GM19240 (cell line): ENCODE data around the gene KRT26.
"Not testable (repeated sequence)": the region's sequence is repeated elsewhere in the genome, so short reads cannot be mapped to it uniquely, and the experiment has no call there.

ENCODE experiments used
- DNase-seq: peaks from one replicate; pipeline ENCODE4 v3.0.0; 2011; ENCODE audit warnings: low spot score; ENCODE audit not compliant: insufficient read length

Gene KRT26

DNA sequence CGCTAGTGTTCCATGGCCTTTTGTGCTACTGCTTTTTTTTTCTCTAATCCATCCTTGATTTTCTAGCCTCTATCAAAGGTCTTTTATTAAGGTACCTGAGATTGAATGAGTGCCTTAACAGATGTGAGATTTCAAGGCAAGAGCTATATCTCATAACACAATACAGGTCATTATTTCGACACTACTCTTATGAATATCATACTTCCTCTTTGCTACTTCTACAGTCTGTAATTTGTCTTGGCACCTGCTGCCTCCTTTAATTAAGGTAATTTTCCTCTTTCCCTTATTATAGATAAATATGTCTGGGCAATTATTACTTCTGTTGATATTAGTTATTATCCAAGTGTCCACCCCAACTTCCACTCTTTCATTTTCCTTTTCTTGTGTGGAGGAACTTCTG is 22.5 kb upstream of the KRT26 start:
- DNase-seq = no peak

DNA sequence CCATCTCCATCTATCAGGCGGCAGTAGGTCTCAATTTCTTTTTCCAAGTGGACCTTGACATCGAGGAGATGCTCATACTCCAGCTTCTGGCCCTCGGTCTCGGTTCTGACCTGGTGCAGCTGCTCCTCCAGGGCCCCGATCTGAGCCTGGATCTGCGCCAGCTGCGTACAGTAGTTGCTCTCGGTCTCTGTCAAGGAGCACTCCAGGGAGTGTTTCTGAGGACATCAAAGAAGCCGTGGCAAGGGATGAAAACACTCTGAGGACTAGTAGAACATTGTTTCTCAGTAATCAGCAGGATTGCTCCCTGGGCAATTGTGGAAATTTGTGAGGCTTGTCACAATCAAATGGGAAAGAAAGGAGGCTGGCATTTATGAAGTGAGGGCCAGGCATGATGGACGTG is 21.8 kb upstream of the KRT26 start:
- DNase-seq = no peak

DNA sequence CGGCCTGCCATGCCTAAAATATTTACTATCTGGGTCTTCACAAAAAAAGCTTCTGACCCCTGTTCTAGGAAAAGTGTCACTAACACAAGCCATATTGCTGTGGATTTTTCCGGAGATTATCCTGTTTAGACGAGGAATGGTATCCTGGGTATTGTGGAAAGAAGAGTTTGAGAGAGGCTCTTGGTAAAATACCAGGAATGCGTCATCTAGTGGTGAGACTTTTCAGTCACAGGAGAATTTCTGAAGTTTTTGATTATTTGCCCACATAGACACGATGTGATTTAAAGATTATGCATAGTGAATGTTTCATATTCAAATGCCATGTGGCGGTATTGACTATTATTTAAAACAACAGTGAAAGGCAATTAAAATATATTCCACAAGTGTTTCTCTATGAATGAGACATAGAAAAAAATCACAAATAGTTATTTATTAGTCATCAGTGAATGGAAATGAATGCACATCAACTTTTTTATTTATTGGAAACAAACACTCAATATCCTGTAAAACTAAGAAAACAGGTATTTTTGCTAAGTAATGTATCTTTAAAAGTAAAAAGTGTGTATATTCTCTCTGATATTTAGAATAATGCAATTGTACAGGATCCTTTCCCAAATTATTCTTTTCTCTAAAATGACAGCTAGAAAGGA is 19.9 kb upstream of the KRT26 start:
- no peak for DNase-seq

DNA sequence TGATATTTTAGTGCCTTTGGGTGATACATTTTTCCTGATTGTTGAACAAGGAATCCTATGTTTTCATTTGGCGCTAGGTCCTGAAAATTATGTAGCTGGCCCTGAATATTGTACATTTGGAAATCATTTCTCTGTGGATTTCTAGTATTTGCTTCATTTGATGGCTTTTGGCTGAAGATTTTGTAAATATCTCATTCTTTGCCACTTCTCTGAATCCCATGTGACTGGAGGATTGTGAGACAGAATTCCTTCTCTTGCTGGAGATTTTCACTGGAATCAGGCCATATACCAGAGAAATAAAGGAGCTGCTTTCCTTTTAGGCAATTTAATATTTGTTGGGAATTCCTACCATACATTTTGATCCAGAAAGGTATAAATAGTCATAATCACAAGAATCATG is 19.1 kb upstream of the KRT26 start:
- no peak for DNase-seq

DNA sequence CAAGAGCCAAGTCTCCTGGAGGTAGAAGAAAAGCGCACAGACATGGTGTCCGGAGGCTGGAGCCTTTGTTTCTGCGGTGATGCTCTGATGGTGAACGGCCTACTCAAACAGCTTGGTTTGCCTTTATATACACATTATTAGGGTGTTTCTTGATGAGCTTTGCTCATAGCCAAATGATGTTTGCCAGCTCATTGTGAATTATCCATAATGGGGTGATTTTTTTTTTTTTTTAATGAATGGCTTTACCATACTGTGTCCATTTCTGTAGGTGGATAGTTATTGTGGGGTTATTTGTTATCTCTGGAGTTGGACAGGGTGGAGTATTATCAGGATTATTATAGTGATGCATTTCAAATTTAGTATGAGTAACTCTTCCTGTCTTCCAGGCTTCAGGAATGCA is 10.4 kb upstream of the KRT26 start, which contains the start of gene KRT27:
KRT27 (minus strand) TSS at position 101 of the 400 bp plus-strand sequence; CDS start at position 44, 57 bp downstream.
- no peak for DNase-seq

DNA sequence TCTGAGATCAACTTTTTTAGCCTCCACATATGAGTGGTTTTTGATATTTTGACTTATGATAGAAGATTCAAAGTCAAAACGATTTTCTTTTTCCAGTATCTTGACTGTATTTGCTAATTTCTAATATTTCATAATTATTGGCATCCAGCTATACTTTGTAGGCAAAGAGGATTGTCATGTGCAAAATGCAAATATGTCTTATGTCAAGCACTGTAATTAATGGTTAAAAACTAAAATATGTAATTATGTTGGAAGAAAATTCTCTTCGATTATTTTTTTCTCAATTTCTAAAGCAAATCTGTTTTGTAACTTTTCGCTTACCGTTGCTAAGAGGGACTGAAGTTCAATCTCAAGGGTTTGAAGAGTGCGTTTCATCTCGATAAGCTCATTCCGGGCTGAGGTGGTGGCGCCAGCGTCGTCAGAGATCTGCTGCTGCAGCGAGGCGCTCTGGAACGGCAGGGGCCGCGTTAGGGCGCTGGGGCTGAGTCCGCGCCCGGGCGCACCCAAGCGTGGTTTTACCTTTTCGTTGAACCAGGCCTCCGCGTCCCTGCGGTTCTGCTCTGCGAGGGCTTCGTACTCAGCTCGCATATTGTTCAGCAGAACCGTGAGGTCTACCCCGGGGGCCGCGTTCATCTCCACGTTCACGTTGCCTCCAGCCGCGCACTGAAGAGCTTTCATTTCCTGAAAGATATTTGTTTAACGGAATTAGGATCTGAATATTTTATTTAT is 7.3 kb upstream of the KRT26 start:
- DNase-seq = no peak

DNA sequence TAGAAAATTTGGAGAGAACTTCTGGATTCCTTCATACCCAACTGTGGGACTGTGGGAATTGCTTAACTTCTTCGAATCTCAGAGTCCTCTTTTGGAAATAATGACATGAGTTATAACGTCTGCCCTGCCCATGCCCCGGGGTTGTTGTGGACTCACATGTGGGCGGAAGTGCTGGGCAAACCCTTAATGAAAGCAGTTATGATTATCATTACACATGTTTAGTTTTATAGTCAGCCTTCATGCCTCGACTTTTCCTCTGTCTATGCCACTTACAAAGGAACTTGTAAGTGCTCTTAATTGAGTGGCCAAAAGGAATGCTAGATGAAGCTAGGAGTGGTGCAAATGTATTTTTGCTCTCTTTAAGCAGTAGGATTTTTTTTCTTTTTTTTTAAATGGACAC is 6.5 kb upstream of the KRT26 start:
- no peak for DNase-seq

DNA sequence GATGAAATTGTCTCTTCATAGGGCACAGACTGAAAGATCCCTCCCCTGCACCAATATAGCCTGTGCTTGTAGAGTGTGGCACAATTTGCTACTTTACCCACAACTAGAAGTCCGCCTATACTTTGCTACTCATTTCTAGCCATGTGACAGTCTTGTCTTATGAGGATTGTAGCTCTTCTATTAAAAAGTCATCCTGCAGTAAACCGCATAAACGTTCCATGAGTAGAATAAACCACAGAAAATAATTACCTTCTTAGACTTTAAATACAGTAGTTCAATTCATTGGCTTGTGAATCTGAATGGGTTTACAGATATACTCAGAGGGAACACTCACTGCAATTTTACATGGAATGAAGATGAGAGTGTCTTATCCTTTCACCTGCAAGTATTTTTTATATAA is 6.0 kb upstream of the KRT26 start:
- DNase-seq = no peak

DNA sequence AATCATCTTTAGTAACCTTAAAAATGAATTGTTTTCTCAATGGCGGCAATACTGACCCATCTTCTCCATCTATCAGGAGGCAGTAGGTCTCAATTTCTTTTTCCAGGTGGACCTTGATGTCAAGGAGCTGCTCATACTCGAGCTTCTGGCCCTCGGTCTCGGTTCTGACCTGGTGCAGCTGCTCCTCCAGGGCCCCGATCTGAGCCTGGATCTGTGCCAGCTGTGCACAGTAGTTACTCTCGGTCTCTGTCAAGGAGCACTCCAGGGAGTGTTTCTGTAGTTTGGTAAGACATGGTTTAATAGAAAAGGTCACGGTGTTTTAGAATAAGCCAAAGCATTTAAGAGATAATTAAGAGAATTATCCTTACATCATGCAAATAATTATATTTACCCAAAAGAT is 5.5 kb upstream of the KRT26 start:
- DNase-seq = no peak

DNA sequence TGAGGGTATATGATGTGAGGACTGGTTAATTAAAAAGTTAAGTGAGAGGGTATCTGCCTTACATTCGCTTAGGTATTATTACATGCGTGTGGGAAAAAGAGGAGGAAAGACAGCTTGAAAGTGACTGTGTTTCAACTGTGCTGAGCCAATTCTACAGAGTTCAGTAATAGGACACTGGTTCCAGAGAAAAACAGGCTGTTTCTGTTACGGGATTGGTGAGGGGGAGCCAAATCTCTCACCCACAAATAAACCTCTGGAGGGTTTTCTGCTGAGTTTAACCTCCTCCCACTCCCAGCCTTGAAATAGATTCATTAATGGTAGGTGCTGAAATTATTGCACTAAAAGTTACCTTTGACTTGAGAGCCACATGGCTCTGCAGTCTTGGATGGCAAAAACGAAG is 3.9 kb upstream of the KRT26 start:
- DNase-seq = no peak

DNA sequence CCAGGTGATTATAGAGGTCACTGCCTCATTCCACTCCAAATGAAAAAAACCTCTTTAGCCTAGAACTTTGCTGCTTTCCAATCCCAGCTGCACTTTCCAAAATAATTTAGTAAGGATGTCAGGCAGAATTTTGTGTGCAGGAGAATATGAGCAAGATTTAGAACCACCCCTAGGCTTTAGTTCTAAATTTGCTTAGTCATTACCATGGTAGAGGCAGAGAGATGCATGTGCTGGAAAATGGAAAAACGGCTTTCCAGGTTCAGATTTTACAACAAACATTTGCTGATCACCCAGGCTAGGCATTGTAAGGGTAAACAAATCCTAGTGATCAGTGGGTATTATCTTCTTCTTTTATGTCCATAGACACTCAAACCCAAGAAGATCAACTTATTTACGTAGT is 6.3 kb downstream of the KRT26 start:
- DNase-seq = no peak

DNA sequence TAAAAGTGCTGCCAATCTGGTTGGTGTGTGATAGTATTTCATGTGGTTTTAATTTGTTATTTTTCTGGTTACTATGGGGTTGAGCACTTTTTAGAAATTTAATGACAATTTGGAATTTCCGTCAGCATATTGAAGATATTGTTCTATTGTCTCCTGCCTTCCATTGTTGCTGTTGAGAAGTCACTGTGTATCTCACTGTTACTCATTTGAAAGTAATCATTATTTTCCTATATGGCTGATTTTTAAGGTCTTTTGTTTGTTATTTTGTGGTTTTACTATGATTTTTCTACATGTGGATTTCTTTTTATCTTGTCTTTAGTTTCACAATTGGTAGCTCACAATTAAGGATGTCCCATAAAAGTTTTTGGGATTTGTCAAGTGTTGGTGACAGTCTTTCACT is 8.2 kb downstream of the KRT26 start:
- DNase-seq = no peak

DNA sequence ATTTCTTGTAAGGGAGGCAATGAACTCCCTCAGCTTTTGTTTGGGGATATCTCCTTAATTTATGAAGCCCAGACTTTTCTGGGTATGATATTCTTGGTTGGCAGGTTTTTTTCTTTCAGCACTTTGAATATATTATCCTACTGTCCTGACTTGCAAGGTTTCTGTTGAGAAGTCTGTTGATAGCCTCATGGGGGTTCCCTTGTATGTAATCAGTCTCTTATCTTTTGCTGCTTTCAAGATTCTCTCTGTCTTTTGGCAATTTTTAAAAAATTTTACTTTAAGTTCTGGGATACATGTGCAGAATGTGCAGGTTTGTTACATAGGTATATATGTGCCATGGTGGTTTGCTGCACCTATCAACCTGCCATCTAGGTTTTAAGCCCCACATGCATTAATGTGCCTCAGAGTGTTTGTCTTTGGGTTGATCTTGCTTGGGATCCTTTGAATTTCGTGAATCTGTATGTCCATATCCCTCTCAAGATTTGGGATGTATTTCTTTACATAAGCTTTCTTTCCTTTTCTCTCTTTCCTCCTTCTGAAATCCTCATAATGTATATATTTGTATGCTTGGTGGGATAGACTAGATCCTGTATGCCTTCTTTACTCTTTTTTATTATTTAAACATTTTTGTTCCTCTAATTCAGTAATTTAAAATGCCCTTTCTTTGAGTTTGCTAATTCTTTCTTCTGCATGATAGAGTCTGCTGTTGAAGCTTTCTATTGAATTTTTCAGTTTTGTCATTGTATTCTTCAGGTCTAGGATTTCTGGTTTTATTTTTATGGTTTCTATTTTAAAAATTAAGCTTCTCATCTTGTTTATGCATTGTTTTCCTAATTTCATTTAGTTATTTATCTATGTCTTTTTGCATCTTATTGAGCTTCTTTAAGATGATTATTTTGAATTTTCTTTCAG is 11.6 kb downstream of the KRT26 start:
- DNase-seq = no peak

DNA sequence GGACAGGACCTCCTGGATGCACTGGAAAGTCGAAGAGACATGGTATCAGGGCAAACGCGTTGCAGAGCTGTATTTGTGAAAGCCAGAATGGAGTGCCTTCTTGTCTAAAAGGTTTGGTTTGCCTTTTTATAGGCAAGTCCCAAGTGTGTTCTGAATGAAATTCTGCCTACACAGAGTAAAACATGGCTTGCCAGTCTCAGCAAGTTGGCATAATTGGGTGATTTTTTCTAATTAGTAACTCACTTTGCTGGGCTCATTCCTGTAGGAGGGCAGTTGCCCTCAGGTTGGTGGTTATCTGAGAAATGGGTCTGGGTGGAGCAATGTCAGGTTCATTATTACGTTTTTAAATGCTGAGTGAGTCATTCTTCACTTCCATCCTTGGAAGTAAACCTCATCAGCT is 16.8 kb downstream of the KRT26 start, which contains the start of gene KRT25:
KRT25 (minus strand) TSS at position 101 of the 400 bp plus-strand sequence; CDS start at position 41, 60 bp downstream.
- DNase-seq = no peak

DNA sequence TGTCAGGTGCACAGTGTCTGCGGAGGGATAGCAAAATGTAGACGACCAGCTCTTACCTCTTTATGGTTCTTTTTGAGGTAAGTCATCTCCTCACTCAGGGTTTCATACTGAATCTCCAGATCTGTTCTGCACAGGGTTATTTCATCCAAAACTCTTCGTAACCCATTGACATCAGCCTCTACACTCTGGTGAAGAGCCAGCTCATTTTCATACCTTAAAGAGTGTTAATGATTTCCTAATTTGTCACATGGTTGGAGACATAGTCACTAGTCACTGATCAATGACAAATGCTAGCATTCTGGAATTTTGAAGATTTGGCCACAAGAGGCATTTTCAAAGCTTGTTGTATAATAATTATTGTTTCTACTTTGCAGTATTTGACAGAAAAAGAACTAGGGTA is 18.2 kb downstream of the KRT26 start:
- DNase-seq = no peak

DNA sequence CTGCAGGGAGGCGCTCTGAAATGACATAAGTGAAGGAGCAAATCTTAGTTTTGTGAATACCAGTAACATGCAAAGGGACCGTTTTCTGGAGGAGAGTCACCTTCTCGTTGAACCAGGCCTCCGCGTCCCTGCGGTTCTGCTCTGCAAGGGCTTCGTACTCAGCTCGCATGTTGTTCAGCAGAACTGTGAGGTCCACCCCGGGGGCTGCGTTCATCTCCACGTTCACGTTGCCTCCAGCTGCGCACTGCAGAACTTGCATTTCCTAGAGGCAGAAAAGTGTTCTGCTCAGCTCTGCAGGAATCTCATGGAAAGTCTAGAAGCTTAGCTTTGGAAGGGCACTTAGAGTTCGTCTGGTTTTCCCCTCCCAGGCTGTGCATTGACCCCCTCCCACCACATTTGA is 20.9 kb downstream of the KRT26 start:
- DNase-seq = no peak

DNA sequence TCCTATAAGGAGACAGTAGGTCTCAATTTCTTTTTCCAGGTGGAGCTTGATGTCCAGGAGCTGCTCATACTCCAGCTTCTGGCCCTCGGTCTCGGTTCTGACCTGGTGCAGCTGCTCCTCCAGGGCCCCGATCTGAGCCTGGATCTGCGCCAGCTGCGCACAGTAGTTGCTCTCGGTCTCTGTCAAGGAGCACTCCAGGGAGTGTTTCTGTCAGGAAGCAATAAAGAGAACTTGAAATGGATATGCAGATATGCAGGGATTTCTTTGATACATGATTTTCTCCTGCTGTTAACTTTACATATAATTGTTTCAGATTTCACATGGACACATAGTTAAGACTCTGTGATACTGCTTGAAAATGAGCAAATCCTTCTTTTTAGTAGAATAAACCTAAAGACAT is 21.6 kb downstream of the KRT26 start:
- DNase-seq = no peak

DNA sequence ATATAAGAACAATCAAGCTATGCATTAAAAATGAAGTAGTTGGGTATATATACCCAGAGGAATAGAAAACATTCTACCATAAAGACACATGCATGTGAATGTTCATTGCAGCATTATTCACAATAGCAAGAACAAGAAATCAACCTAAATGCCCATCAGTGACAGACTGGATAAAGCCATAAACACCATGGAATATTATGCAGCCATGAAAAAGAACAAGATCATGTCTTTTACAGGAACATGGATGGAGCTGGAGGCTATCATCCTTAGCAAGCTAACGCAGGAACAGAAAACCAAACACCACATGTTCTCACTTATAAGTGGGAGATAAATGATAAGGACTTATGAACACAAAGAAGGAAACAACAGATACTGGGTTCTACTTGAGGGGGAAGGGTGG is 23.3 kb downstream of the KRT26 start:
- DNase-seq = not testable (repeated sequence)

DNA sequence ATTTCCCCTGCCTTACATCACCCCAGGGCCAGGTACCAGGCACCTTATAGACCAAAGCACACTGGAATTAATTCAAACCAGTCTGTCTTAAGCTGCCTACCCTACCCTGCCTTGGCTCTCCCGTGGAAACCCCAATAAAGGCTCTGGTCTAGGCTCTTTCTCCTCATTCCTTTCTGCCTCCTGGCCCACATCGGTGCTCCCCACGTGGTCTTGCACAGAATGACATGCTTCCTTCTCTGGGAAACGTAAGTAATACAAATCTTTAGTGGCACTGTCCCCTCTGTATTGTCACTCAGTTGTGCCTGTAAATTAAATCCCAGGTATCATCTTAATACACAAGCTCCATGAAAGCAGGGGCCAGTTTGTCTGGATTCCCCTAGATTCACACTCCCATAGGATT is 33.4 kb downstream of the KRT26 start:
- DNase-seq = no peak

DNA sequence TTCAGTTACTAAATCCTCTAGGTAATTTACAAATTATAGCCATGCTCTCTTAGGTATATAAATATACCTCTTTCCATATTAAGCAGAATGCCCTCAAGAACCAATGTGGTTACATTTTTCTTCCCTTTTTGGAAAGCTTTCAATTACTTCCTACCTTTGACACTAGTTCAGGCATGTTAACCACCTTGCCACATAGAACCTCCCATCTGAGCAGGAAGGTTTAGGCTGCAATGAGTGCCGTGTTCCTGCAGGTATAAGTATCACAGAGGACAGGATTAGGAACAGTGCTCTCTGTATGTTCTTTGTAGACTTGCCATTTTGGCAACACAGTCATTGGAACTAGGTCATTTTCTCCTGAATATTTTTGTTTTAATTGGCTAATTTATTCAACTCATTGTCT is 37.0 kb downstream of the KRT26 start:
- no peak for DNase-seq

DNA sequence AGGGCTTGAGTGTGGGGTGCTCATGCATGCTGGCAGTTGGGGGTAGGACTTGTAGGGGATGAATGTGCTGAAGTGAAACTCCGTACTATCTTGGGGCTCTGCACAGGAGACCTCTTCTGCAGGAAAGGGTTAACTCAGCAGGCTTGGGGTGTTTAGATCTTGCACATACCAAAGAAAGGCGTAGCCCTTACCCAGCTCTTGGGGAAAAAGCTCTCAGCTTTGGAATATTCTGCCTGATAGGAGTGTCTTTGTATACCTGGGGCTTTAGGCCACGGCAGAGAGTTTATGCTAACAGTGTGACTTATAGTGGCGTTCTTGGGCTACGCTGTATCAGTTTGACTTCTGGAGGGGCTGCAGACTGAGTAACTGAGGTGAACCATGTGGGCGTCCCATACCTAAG is 38.0 kb downstream of the KRT26 start:
- no peak for DNase-seq

DNA sequence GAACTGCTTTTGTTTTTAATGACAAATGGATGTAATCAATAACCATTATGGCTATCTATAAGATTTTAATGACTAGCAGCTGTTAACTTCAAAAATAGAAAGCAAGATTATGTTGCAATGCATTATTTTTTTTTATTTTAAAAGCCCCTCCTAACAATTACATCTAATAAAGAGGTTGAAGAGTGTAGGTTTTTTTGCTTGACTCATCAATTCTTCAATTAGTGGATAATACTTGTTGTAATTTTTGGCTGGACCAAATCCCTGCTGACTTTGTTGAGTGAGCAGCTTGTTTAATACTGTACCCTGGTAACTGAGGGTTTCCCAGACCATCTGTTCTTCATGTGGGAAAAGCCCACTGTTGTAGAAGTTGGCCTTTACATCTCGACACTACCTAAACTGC is 41.0 kb downstream of the KRT26 start:
- no peak for DNase-seq
